Transverse colon (tissue), 4 donors: ENCODE measurements around the gene SLC4A7.

Experiments
- CTCF ChIP-seq, 5 experiments: fragments of 200-600 bp in 3 of 5; fragments of 450-650 bp in 2 of 5; sonication (generic) in 3 of 5; IDR thresholded peaks; 1 replicate in 2 of 5; 2 replicates in 3 of 5; pipeline ENCODE4 v1.5.1; 2016 to 2017; ENCODE audit warnings: antibody characterized with exemption in 5 of 5, inconsistent platforms in 3 of 5, mild to moderate bottlenecking in 2 of 5, moderate library complexity in 1 of 5
- EP300 ChIP-seq: sonication (generic); formaldehyde crosslinking; IDR thresholded peaks from one replicate; pipeline ENCODE4 v1.6.1; 2017; ENCODE audit warnings: antibody characterized with exemption, low read depth
- POLR2A ChIP-seq: fragments of 450-650 bp; IDR thresholded peaks from one replicate; pipeline ENCODE4 v1.6.1; 2016; ENCODE audit warnings: antibody characterized with exemption, mild to moderate bottlenecking, moderate library complexity
- POLR2AphosphoS5 ChIP-seq, 3 donors: sonication (generic); formaldehyde crosslinking; IDR thresholded peaks; one replicate each; pipeline ENCODE4 v1.6.1; 2016; ENCODE audit warnings: antibody characterized with exemption in 3 of 3

- no peak for TF ChIP-seq CTCF (IDR thresholded peaks at IDR 0.05)
- TF ChIP-seq POLR2AphosphoS5 (IDR thresholded peaks at IDR 0.05): no peak
- no peak for TF ChIP-seq POLR2A
- TF ChIP-seq EP300: no peak
Observed at GRCh38 chr3:27507515-27508266, 23.5 kb upstream of the SLC4A7 start.
